ENCODE data around the gene BBS9.
"Not testable (repeated sequence)": the region's sequence is repeated elsewhere in the genome, so short reads cannot be mapped to it uniquely, and the experiment has no call there.

The BBS9 gene

GRCh38 chr7:33128990-33129805, at the start of gene BBS9:
Gene BBS9, plus strand, starts transcription at chr7:33129564. Its CDS starts 16,689 bp downstream, at chr7:33146253.
- DNase-seq, result peak; percentile 54

DNA sequence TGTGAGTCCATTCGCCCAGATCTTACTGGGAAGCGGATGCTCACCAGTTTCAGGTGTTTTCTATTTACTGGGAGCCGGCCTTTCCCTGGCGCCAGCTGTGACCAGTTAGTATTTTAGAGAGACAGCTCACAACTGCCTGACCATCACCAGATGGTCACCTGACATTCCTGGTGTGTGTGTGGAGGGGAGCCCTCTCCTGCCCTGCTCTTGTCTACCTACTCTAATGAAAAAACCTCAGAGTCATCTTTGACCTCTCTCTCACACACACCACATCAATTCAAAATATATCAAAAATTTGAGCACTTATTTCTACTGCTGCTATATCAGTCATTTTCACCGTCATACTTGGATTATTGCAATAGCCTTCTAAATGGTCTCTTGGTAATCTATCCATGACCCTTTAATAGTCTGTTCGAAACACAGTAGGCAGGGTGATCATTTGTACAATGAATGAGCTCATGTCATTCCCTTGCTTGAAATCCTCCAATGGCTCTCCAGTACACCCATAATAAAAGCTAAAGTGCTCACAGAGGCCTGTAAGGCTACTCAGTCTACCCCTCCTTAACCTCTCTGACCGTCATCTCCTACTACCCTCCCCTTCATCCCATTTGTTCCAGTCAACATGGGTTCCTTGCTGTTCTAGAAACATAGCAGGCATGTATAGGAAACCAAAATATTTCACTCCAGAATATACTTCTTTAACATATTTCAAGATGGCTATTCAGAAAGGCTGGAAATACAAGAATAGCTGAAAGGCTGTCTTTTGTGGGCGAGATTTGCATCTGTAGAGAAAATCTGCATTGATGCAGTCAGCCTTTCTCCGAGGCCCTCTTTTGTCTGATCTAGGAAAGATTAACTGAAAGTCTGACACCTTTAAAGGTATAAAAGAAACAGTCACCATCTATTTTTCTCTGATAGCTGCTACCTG, 49.3 kb upstream of the BBS9 start:
- DNase-seq, result no peak

GRCh38 chr7:33087356-33087755, 42.0 kb upstream of the BBS9 start:
- DNase-seq, result no peak

GRCh38 chr7:33087858-33088257, 41.5 kb upstream of the BBS9 start:
- no peak for DNase-seq

- no peak for DNase-seq
Measured at GRCh38 chr7:33089142-33089541, 40.2 kb upstream of the BBS9 start.

- DNase-seq, result no peak
Measured at GRCh38 chr7:33091111-33091531, 38.2 kb upstream of the BBS9 start.

GRCh38 chr7:33091641-33092191, 37.6 kb upstream of the BBS9 start:
- DNase-seq, result no peak

DNA sequence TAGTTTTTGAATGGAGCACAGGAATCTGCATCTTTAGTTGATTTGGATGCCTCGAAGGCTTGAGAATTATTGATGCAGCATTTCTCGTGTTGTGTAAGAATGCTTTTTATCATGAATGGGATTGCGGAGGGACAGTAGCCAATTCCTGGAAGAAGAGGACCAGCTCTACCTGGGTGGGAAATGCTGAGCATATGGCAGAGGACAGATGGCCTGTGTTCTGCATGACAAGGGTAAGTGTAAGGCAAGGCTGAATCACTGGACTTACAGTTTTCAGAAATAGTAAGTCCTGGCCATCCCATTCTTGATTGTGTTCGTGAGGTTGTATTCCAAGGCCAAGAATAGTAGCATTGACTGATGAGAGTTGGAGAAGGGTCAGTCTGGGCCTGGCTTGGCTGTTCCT, 36.1 kb upstream of the BBS9 start:
- no peak for DNase-seq

- not testable (repeated sequence) for DNase-seq
Measured at GRCh38 chr7:33094745-33095275, 34.6 kb upstream of the BBS9 start.

DNA sequence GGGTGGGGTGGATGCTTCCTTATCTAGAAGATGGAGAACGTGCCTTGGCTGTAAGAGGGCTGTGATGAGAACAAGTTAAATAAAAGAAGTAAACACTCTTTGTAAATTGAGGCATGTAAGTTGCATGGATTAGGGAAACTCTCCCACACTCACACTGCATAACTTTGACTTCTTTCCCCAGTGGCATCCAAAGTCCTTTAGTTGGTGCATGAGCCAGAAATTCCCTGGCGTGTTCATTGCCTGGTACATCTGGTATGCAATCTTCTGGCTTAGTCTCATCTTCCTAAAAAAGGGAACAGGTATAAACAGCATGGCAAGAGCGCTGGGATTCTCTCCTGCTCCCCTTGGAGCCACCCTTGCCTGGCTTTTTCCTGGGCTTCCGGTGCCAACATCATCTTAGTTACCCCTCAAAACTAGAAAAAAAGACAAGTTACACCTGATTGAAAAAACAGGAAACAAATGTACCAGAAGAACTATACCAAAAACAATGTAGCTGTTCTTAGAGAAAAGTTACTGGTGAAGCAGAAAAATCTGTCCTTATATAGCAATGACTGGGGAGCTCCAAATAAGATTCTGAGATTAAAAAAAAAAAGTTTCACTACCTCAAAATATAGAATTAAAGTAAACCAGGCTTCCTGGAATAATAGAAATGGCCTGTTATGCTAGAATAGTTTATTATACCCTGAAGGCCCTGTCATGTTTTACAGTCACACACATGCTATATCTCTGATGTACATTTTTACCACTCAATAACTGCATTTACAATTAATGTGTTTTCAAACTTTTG, 30.0 kb upstream of the BBS9 start:
- no peak for DNase-seq

GRCh38 chr7:33100770-33101169, 28.6 kb upstream of the BBS9 start:
- DNase-seq, result no peak

- no peak for DNase-seq
Measured at GRCh38 chr7:33101906-33102305, 27.5 kb upstream of the BBS9 start.

- DNase-seq, result no peak
Measured at GRCh38 chr7:33107136-33108066, 22.0 kb upstream of the BBS9 start.

DNA sequence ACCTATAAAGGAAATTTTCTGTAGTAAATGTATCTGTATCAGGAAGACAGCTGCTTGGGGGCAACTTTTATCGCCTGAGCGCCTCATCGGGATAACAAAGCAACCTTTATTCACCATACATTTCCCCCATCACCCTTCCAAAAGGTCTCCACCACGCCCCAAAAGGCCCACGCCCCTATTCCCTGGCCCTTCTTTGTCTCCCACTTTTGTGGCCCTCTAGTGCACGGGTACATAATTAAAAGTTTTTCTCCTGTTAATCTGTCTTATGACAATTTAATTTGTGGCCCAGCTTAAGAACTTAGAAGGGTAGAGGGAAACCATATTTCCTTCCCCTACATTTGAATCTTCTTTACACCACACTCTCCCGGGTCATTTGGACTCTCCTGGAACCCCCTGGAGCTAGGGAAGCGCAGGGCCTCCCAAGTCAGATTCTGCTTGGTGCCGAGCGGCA, 20.8 kb upstream of the BBS9 start:
- no peak for DNase-seq

- DNase-seq, result no peak
Measured at GRCh38 chr7:33109005-33109757, 20.2 kb upstream of the BBS9 start, which contains the start of gene RP9. Gene RP9, minus strand, starts transcription at chr7:33109404. Its CDS starts 32 bp downstream, at chr7:33109372.

- no peak for DNase-seq
Measured at GRCh38 chr7:33109758-33110238, 19.6 kb upstream of the BBS9 start.

DNA sequence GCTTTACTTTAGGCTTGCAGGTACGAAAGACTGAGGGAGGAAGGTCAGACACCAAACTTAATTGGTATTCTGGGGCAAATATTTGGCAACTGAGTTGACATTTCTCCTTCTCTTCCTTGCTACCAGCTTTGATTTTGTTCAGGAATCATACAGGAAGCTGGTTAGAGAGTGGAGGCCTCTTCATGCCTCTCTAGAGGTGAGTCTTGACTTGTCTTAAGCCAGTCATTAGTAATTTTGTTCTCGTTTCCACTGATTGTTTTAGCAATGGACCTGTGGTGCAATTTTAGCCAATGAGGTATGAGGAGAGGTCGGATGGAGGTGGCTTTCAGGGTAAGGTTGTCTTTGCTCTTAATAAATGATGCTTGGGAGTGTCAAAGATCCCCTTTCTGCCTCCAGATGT, 17.8 kb upstream of the BBS9 start:
- no peak for DNase-seq

GRCh38 chr7:33114976-33115375, 14.4 kb upstream of the BBS9 start:
- no peak for DNase-seq

DNA sequence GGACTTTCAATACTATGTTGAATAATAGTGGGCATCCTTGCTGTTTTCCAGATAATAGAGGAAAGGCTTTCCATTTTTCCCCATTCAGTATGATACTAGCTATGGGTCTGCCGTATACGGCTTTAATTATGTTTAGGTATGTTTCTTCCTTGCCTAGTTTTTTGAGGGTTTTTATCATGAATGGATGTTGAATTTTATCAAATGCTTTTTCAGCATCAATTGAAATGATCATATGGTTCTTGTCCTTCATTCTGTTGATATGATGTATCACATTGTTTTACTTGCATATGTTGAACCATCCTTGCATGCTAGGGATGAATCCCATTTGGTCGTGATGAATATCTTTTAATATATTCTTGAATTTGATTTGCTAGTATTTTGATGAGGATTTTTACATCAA, 11.0 kb upstream of the BBS9 start:
- no peak for DNase-seq

DNA sequence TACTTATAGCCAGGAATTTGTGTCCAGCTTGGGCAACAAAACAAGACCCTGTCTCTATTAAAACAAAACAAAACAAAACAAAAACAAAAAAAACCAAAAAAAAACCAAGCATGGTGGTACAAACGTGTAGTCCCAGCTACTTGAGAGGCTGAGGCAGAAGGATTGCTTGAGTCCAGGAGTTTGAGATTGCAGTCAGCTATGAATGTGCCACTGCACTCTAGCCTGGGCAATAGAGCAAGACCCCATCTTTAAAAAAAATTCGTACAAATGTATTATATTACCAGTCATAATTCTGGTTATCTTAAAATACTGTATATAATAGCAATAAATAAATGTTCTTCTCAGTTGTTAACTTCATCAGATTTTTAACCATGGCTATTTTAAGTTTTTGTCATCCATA, 2.3 kb upstream of the BBS9 start:
- DNase-seq, result no peak
